ENCODE results near the gene HTR1D. TPM values are rescaled to one million over a fixed set of nuclear protein-coding genes. Genes with fewer than 3 reads are reported as not detected.
"Not testable (repeated sequence)": the region's sequence is repeated elsewhere in the genome, so short reads cannot be mapped to it uniquely, and the experiment has no call there.

HTR1D gene, protein sequence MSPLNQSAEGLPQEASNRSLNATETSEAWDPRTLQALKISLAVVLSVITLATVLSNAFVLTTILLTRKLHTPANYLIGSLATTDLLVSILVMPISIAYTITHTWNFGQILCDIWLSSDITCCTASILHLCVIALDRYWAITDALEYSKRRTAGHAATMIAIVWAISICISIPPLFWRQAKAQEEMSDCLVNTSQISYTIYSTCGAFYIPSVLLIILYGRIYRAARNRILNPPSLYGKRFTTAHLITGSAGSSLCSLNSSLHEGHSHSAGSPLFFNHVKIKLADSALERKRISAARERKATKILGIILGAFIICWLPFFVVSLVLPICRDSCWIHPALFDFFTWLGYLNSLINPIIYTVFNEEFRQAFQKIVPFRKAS
- total RNA-seq (0.11 TPM), polyA plus RNA-seq (0.05 TPM)

DNA sequence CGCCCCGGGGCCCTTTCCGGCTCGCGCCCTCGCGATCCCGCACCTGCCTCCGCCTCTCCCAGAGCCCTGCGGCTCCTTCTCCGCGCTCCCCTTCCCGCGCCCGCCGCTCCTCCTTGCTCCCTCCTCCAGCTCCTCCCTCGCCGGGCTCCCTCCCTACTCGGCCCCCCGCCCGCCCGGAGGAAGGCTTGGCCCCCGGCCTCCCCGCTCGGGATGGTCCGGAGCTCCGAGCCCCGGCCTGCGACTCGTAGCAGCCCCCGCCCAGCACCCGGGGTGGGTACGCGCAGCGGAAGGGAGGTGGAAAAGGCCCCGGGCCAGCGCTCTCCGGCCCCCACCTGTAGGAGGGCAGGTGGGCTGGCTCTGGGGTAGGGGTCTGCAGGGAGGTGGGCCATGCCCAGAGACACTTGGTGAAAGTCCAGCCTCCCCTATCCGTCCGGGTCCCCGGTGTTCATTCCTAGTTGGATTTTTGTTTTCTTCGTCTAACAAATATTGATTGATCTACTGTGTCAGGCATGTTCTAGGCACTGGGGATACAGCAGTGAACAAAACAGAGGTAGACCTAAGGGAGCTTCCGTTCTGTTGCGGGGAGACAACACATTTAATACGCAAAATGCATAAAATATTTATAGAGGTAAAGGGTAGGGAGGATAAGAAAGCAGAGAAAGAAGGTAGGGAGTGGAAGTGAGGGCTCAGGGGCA, at the start of gene HTR1D:
TSS of gene HTR1D (minus strand) at position 82 of the 695 bp plus-strand sequence. CDS start 23,283 bp downstream, outside the sequence.
- no peak for DNase-seq (ENCODE audit: extremely low spot score)
- WGBS, result 4% methylated on average over 45 of the region's 45 CpGs
- no peak within 1 kb of the TSS for H3K27ac ChIP-seq (ENCODE audit: low read depth)
- H3K4me3 ChIP-seq (ENCODE audit: low read depth, low read length), result peak within 1 kb of the TSS; percentile 41
- H3K36me3 ChIP-seq (ENCODE audit: insufficient read depth), result no peaks in the 10 kb centered on the region
- H3K4me1 ChIP-seq (ENCODE audit: insufficient read depth), result no peaks in the 10 kb centered on the region

DNA sequence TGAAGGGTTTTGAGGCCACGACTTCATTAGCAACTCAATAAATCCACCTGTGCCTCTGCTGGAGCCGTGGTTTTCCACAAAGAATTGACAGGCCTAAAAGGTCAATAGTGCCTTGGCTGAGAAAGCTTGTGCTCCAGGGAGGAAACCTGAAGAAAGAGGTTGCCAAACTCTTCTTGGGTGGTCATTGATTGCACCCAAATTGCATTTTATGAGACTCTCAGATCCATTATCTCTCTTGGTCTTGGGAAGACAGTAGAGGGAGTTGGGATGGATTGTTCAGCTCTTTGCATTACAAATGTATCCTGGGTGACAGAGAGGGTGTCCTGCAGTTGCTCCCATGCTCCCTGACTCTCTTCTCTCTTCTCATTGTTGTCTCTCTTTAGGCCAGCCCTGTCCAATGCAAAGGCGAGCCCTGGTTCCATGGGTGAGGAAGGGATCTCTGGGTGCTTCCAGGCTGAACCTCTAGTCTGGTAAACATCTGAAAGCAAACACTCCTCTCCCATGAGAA, 46.1 kb upstream of the HTR1D start:
- H3K4me1 ChIP-seq (ENCODE audit: insufficient read depth), result no peaks in the 10 kb centered on the region
- H3K4me3 ChIP-seq (ENCODE audit: low read depth, low read length), result no peak overlapping the region
- WGBS, result 58% methylated on average over 3 of the region's 3 CpGs
- no peak overlapping the region for H3K27ac ChIP-seq (ENCODE audit: low read depth)
- no peaks in the 10 kb centered on the region for H3K36me3 ChIP-seq (ENCODE audit: insufficient read depth)
- no peak for DNase-seq (ENCODE audit: extremely low spot score)

DNA sequence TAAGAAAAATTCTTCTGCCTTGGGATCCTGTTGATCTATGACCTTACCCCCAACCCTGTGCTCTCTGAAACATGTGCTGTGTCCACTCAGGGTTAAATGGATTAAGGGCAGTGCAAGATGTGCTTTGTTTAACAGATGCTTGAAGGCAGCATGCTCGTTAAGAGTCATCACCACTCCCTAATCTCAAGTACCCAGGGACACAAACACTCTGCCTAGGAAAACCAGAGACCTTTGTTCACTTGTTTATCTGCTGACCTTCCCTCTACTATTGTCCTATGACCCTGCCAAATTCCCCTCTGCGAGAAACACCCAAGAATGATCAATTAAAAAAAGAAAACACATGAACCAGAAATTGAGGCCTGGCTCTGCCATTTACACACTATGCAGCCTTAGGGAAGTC, 40.8 kb upstream of the HTR1D start:
- not testable (repeated sequence) for H3K4me3 ChIP-seq (ENCODE audit: low read depth, low read length); H3K27ac ChIP-seq (ENCODE audit: low read depth); DNase-seq (ENCODE audit: extremely low spot score); H3K4me1 ChIP-seq (ENCODE audit: insufficient read depth); H3K36me3 ChIP-seq (ENCODE audit: insufficient read depth)
- WGBS, result 65% methylated on average over 2 of the region's 2 CpGs

DNA sequence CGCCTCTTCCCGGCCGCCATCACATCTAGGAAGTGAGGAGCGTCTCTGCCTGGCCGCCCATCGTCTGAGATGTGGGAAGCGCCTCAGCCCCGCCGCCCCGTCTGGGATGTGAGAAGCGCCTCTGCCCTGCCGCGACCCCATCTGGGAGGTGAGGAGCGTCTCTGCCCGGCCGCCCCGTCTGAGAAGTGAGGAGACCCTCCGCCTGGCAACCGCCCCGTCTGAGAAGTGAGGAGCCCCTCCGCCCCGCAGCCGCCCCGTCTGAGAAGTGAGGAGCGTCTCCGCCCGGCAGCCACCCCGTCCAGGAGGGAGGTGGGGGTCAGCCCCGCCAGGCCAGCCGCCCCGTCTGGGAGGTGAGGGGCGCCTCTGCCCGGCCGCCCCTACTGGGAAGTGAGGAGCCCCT, 40.1 kb upstream of the HTR1D start:
- not testable (repeated sequence) for H3K4me1 ChIP-seq (ENCODE audit: insufficient read depth); H3K36me3 ChIP-seq (ENCODE audit: insufficient read depth); DNase-seq (ENCODE audit: extremely low spot score); H3K4me3 ChIP-seq (ENCODE audit: low read depth, low read length); H3K27ac ChIP-seq (ENCODE audit: low read depth)
- WGBS, result 95% methylated on average over 34 of the region's 34 CpGs

DNA sequence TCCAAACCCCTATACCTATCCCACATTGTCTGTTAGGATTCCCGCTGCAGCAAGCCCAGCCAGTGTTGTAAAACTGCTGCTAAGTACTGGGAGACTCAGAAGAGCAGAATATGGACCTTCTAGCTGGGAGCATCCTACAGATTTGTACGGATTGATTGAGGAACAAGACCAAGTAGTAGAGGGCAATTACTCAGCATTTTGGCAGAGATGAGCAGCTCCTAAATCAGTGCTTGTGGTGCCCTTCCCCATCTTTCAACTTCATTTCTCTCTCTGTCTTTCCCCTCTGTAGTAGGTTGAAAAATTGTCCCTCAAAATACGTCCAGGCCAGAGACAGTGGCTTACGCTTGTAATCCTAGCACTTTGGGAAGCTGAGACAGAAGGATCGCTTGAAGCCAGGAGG, 37.3 kb upstream of the HTR1D start:
- H3K27ac ChIP-seq (ENCODE audit: low read depth), result no peak overlapping the region
- 90% methylated on average over 5 of the region's 5 CpGs for WGBS
- no peak for DNase-seq (ENCODE audit: extremely low spot score)
- H3K4me3 ChIP-seq (ENCODE audit: low read depth, low read length), result no peak overlapping the region
- no peaks in the 10 kb centered on the region for H3K4me1 ChIP-seq (ENCODE audit: insufficient read depth)
- no peaks in the 10 kb centered on the region for H3K36me3 ChIP-seq (ENCODE audit: insufficient read depth)

DNA sequence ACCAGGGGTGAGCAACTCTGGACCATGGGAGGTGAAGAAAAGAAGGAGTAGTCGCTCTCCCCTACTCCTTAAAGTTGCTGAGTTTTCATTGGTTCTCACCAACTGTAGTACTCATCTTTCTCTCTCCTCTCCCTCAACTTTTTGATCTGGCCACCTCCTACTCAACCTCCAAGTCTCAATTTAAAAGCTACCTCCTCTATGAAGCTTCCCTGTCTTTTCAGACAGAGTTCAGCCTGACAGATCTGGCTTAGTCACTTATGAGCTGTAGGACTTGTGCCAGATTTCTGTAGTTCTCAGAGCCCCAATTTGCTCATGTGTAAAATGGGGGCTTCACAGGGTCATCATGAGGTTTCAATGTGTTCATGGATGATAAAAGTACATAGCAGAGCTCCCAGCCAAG, 34.5 kb upstream of the HTR1D start:
- no peak overlapping the region for H3K27ac ChIP-seq (ENCODE audit: low read depth)

DNA sequence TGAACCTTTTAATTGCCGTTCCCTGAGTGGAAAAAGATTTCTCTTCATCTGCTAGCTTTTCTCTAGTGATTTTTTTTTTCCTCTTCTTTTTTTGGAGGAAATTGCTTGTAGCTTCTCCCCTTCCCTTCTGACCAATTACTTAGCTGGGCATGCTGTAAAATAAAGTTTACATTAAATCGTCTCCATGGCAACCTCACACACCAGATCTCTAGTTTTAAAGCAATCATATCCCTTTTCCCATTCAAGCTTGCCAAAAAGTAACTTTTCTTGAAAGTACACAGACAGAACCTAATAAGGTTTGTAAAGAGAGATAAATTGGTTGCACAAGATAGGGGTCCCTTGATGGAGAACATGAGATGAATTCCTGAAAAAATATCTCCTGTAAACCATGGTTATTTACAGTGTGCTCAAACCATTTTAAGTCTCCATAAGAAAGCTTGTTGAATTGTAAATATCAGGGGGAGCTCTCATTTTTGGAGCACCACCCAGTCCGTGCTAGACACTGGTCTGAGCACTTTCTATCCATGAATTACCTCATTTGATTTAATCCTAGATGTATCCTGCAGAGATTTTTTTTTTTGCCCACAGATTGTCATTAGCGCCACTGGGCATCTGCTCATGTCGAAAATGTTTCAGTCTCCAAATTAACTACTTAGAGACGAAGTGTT, 32.6 kb upstream of the HTR1D start:
- Histone ChIP-seq H3K36me3 (ENCODE audit: insufficient read depth) (no peaks in the 10 kb centered on the region), H3K27ac (ENCODE audit: low read depth) (no peak overlapping the region), H3K4me1 (ENCODE audit: insufficient read depth) (no peaks in the 10 kb centered on the region), H3K4me3 (ENCODE audit: low read depth, low read length) (no peak overlapping the region)
- WGBS, result 33% methylated on average over 6 of the region's 6 CpGs
- DNase-seq (ENCODE audit: extremely low spot score), result peak; percentile 70

More for the DNA sequence above, 34.5 kb upstream of the HTR1D start:
- WGBS, result 96% methylated on average over 1 of the region's 1 CpG
- H3K4me1 ChIP-seq (ENCODE audit: insufficient read depth), result no peaks in the 10 kb centered on the region
- no peak for DNase-seq (ENCODE audit: extremely low spot score)
- H3K4me3 ChIP-seq (ENCODE audit: low read depth, low read length), result no peak overlapping the region
- no peaks in the 10 kb centered on the region for H3K36me3 ChIP-seq (ENCODE audit: insufficient read depth)

DNA sequence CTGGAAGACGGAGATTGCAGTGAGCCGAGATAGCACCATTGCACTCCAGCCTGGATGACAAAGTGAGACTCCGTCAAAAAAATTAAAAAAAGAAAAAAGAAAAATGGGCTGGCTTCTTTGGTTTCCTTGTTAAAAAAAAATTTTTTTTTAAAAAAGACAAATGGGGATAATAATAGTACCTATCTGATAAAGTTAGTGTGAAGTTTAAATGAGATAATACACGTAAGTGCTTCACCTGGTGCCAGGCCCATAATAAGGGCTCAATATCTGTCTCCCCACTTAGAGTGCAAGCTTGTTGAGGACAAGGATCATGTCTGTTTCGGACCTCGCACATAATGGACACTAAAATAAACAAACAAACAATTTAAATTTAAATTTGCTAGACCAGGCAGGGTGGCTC, 30.0 kb upstream of the HTR1D start:
- Histone ChIP-seq H3K27ac (ENCODE audit: low read depth) (no peak overlapping the region), H3K4me3 (ENCODE audit: low read depth, low read length) (no peak overlapping the region), H3K4me1 (ENCODE audit: insufficient read depth) (no peaks in the 10 kb centered on the region), H3K36me3 (ENCODE audit: insufficient read depth) (no peaks in the 10 kb centered on the region)
- 96% methylated on average over 6 of the region's 6 CpGs for WGBS
- DNase-seq (ENCODE audit: extremely low spot score), result no peak

DNA sequence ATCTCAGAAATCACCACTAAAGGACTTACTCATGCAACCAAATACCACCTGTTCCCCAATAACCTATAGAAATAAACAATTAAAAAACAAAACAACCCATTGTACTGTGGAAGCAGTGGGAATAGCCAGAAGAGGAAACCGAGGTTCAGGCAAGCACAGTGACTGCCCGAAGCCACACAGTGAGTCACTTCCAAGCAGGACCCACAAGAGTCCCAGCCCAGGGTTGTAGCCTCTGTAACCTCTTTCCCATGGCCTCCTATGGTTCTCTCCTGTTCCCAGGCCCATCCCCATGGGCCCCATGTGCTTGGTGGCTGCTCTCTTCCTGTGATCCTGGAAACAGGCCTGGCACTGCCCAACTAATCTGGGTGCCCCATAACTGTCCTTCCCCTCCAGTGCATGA, 29.0 kb upstream of the HTR1D start:
- Histone ChIP-seq H3K27ac (ENCODE audit: low read depth) (no peak overlapping the region), H3K4me3 (ENCODE audit: low read depth, low read length) (no peak overlapping the region), H3K36me3 (ENCODE audit: insufficient read depth) (no peaks in the 10 kb centered on the region), H3K4me1 (ENCODE audit: insufficient read depth) (no peaks in the 10 kb centered on the region)
- WGBS, result 97% methylated on average over 2 of the region's 2 CpGs
- DNase-seq (ENCODE audit: extremely low spot score), result no peak

DNA sequence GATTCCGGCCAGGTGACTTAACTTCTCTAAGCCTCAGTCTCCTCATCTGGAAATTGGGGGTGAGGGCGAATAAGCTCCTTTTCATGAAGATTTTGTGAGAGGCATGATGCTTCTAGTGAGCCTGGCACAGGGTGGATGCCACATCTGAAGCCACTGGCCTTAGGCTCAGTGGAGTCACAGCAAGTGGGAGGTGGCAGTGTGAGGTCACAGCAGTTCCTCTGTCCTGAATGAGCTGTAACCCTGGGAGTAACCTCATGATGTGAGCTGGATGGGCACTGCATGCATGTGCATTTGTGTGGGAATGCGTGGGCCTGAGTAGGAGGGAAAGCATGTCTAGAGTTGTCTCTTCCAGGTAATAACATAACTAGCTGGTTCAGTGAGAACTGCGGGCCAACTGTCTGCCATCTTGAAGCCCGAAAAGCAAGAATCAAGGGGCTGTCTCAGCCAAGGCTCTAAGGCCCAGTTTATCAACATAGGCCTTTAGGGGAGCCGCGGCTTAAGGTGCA, 27.0 kb upstream of the HTR1D start:
- WGBS, result 97% methylated on average over 7 of the region's 7 CpGs
- Histone ChIP-seq H3K4me1 (ENCODE audit: insufficient read depth) (no peaks in the 10 kb centered on the region), H3K27ac (ENCODE audit: low read depth) (no peak overlapping the region), H3K4me3 (ENCODE audit: low read depth, low read length) (no peak overlapping the region), H3K36me3 (ENCODE audit: insufficient read depth) (no peaks in the 10 kb centered on the region)
- DNase-seq (ENCODE audit: extremely low spot score), result no peak

DNA sequence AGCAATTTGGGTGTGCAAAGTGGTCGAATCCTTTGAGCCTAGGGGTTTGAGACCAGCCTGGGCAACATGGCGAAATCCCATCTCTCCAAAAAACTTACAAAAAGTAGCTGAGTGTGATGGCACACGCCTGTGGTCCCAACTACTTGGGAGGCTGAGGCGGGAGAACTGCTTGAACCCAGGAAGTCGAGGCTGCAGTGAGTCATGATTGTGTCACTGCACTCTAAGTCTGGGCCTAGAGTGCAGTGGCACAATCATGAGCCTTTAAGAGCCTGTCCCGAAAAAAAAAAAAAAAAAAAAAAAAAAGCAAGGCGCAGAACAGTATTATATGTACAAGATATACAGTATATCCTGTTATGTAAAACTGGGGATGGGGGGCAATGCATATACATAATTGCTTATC, 25.1 kb upstream of the HTR1D start:
- WGBS, result 91% methylated on average over 7 of the region's 7 CpGs

DNA sequence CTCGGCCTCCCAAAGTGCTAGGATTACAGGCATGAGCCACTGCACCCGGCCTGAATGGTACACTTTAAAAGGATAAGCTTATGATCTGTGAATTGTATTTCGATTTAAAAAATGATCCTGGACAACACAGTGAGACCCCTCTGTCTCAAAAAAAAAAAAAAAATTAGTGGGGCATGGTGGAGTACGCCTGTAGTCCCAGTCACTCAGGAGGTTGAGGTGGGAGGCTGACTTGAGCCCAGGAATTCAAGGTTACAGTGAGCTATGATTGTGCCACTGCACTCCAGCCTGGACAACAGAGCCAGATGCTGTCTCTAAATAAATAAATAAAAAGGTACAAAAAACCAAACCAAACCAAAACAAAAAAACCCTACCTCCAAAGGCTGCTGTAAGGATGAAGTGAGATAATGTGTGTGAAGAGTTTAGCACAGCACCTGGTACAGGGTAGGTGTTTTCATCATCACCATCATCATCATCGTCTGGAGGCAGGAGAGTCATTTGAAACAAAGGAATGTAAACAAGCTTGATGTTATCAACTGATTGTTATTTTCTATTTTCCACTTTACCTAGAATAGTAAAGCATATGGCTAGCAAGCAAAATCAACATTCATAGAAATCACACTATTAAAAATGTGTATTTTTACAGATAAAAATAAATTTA, 22.5 kb upstream of the HTR1D start:
- 90% methylated on average over 5 of the region's 5 CpGs for WGBS
- H3K4me1 ChIP-seq (ENCODE audit: insufficient read depth), result no peaks in the 10 kb centered on the region
- no peak overlapping the region for H3K27ac ChIP-seq (ENCODE audit: low read depth)
- no peak overlapping the region for H3K4me3 ChIP-seq (ENCODE audit: low read depth, low read length)
- no peak for DNase-seq (ENCODE audit: extremely low spot score)
- no peaks in the 10 kb centered on the region for H3K36me3 ChIP-seq (ENCODE audit: insufficient read depth)

More for the DNA sequence above, 25.1 kb upstream of the HTR1D start:
- Histone ChIP-seq H3K36me3 (ENCODE audit: insufficient read depth) (no peaks in the 10 kb centered on the region), H3K4me1 (ENCODE audit: insufficient read depth) (no peaks in the 10 kb centered on the region), H3K4me3 (ENCODE audit: low read depth, low read length) (no peak overlapping the region), H3K27ac (ENCODE audit: low read depth) (no peak overlapping the region)
- DNase-seq (ENCODE audit: extremely low spot score), result no peak

DNA sequence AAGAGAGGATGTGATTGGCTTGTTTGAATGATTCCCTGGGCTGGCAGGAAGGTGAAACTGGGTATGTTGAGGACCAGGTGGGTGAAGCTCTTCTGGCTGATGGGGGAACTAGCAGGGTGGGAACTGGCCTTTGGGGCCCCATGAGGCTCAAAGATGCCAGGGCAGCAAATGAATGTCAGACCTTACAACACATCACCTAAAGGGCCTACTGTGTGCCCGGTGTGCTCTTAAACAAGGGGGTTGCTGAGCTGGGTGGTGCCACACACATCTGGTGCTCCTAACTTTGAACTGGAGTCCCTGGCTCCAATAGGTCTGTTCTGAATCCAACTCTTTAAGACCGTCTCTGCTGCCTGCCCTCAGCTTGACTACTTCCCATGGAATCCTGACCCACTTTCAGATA, 21.3 kb upstream of the HTR1D start:
- Histone ChIP-seq H3K4me3 (ENCODE audit: low read depth, low read length) (no peak overlapping the region), H3K4me1 (ENCODE audit: insufficient read depth) (no peaks in the 10 kb centered on the region), H3K36me3 (ENCODE audit: insufficient read depth) (no peaks in the 10 kb centered on the region), H3K27ac (ENCODE audit: low read depth) (no peak overlapping the region)
- 95% methylated on average over 2 of the region's 2 CpGs for WGBS
- no peak for DNase-seq (ENCODE audit: extremely low spot score)
